B cell (primary cell): Measurements from ENCODE around the gene DLX2.

Experiments used
- EZH2 ChIP-seq: IDR thresholded peaks from 2 replicates; pipeline ENCODE4 v1.6.1; 2012; ENCODE audit warnings: borderline replicate concordance, low read depth, mild to moderate bottlenecking, moderate library complexity, low read length; ENCODE audit not compliant: insufficient read depth, poor library complexity, severe bottlenecking
- TF ChIP-seq, protein P1 (sequence below): fragments of 200-600 bp; IDR thresholded peaks from one replicate; pipeline ENCODE4 v1.8.0; 2022; ENCODE audit warnings: antibody characterized with exemption, mild to moderate bottlenecking

DNA sequence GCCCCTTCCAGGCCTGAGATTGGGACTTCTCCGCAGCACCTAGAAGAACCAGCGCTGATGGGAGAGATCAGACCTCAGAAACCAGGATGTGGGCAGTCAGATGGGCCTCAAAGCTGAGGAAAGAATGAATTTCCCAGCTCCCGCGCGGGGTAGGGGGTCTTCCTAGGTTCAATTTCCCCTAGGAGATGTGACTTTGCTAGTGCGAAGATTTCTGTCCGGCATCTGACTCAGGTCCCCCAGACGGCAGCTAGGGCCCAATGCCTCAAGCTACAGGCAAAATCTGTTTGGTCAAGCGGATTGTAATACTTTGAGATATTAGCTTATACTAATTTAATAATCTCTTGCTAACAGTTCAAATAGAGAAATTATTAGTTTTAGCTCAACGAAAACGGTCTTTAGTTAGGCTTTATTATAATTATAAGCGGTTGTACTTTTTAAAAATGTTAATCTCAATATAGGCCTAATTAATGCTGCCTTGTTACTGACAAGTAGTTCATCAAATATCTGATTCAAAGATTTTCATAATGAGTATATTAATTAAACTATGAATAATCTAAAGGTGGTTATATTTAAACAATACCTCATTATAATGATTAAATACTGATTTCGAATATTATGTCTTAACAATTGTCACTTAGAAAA is 11.6 kb downstream of the DLX2 start:
- TF ChIP-seq, protein P1, sequence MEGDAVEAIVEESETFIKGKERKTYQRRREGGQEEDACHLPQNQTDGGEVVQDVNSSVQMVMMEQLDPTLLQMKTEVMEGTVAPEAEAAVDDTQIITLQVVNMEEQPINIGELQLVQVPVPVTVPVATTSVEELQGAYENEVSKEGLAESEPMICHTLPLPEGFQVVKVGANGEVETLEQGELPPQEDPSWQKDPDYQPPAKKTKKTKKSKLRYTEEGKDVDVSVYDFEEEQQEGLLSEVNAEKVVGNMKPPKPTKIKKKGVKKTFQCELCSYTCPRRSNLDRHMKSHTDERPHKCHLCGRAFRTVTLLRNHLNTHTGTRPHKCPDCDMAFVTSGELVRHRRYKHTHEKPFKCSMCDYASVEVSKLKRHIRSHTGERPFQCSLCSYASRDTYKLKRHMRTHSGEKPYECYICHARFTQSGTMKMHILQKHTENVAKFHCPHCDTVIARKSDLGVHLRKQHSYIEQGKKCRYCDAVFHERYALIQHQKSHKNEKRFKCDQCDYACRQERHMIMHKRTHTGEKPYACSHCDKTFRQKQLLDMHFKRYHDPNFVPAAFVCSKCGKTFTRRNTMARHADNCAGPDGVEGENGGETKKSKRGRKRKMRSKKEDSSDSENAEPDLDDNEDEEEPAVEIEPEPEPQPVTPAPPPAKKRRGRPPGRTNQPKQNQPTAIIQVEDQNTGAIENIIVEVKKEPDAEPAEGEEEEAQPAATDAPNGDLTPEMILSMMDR, result no peak
- TF ChIP-seq EZH2, result no peak
